Measurements from ENCODE around the gene TMEM178A. TPM values are rescaled to one million over a fixed set of nuclear protein-coding genes. Genes with fewer than 3 reads are reported as not detected.

The TMEM178A gene
- total RNA-seq, 1 donor from 2014 or later = not detected

- POLR2A ChIA-PET = no interaction called here
- DNase-seq = no peak
- CTCF ChIA-PET = no interaction called here
- intact Hi-C loops (cut with micrococcal nuclease) = no loop called here
- no peaks in the 10 kb centered on the region for H3K36me3 Mint-ChIP-seq (ENCODE audit: low read depth)
- peaks cover 9% of the 10 kb centered on the region for H3K27me3 Mint-ChIP-seq
- no peak for ATAC-seq (ENCODE audit: low read depth)
- no peak overlapping the region for H3K4me3 Mint-ChIP-seq
- H3K9me3 Mint-ChIP-seq = no peaks in the 10 kb centered on the region
- no peak for TF ChIP-seq CTCF (IDR thresholded peaks at IDR 0.05)
- no peaks in the 10 kb centered on the region for H3K4me1 Mint-ChIP-seq
- no peak overlapping the region for H3K27ac Mint-ChIP-seq
Measured at GRCh38 chr2:39684464-39684863, 18.7 kb downstream of the TMEM178A start.

GRCh38 chr2:39685126-39685525 is 19.4 kb downstream of the TMEM178A start:
- TF ChIP-seq CTCF (IDR thresholded peaks at IDR 0.05) = no peak
- ChIA-PET POLR2A (no interaction called here), CTCF (no interaction called here)
- Mint-ChIP-seq H3K4me1 (no peaks in the 10 kb centered on the region), H3K27me3 (peaks cover 11% of the 10 kb centered on the region), H3K9me3 (no peaks in the 10 kb centered on the region), H3K4me3 (no peak overlapping the region), H3K27ac (no peak overlapping the region), H3K36me3 (ENCODE audit: low read depth) (no peaks in the 10 kb centered on the region)
- ATAC-seq (ENCODE audit: low read depth) = no peak
- no peak for DNase-seq
- intact Hi-C loops (cut with micrococcal nuclease) = no loop called here

- Mint-ChIP-seq H3K36me3 (ENCODE audit: low read depth) (no peaks in the 10 kb centered on the region), H3K4me3 (no peak overlapping the region), H3K4me1 (no peaks in the 10 kb centered on the region), H3K27me3 (peaks cover 11% of the 10 kb centered on the region), H3K27ac (no peak overlapping the region), H3K9me3 (peaks cover 7% of the 10 kb centered on the region)
- ATAC-seq (ENCODE audit: low read depth) (no peak), DNase-seq (no peak)
- intact Hi-C loops (cut with micrococcal nuclease) = no loop called here
- TF ChIP-seq CTCF (IDR thresholded peaks at IDR 0.05) = no peak
- POLR2A ChIA-PET = no interaction called here
- CTCF ChIA-PET = no interaction called here
Measured at GRCh38 chr2:39686456-39686855, 20.7 kb downstream of the TMEM178A start.

GRCh38 chr2:39688181-39688580 is 22.5 kb downstream of the TMEM178A start:
- Mint-ChIP-seq H3K27me3 (peaks cover 8% of the 10 kb centered on the region), H3K4me3 (no peak overlapping the region), H3K36me3 (ENCODE audit: low read depth) (no peaks in the 10 kb centered on the region), H3K9me3 (peaks cover 7% of the 10 kb centered on the region), H3K4me1 (no peaks in the 10 kb centered on the region), H3K27ac (no peak overlapping the region)
- POLR2A ChIA-PET = no interaction called here
- ATAC-seq (ENCODE audit: low read depth) = no peak
- intact Hi-C loops (cut with micrococcal nuclease) = no loop called here
- TF ChIP-seq CTCF (IDR thresholded peaks at IDR 0.05) = no peak
- CTCF ChIA-PET = no interaction called here
- DNase-seq = no peak

GRCh38 chr2:39689272-39689841 is 23.6 kb downstream of the TMEM178A start:
- ChIA-PET CTCF (no interaction called here), POLR2A (no interaction called here)
- H3K27me3 Mint-ChIP-seq = peaks cover 11% of the 10 kb centered on the region
- H3K36me3 Mint-ChIP-seq (ENCODE audit: low read depth) = no peaks in the 10 kb centered on the region
- no peak overlapping the region for H3K4me3 Mint-ChIP-seq
- no peak for ATAC-seq (ENCODE audit: low read depth)
- intact Hi-C loops (cut with micrococcal nuclease) = no loop called here
- TF ChIP-seq CTCF (IDR thresholded peaks at IDR 0.05) = no peak
- peaks cover 7% of the 10 kb centered on the region for H3K9me3 Mint-ChIP-seq
- H3K27ac Mint-ChIP-seq = no peak overlapping the region
- no peak for DNase-seq
- no peaks in the 10 kb centered on the region for H3K4me1 Mint-ChIP-seq

Measured in activated B cell treated with CpG ODN at 0.5 μM for 24 hours (primary cell).